Measurements from ENCODE around the gene ERO1B.
"Not testable (repeated sequence)": the region's sequence is repeated elsewhere in the genome, so short reads cannot be mapped to it uniquely, and the experiment has no call there.

The ERO1B gene

DNA sequence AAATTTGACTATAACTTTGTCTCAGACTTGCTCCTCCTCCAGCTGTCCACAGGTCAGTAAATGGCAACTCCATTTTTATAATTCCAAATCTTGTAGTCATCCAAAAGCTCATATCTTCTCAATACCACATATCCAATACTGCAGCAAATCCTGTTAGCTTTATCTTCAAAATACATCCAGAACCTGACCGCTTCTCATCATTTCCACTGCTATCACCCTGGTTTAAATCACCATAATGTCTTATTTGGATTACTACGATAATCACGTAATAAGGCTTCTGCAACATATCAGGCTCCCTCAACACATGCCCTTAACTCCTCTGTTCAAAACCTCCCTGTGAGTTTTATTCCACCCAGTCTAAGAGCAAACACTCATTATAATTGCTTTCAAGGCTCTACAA lies 34.5 kb downstream of the ERO1B start:
- DNase-seq = no peak

DNA sequence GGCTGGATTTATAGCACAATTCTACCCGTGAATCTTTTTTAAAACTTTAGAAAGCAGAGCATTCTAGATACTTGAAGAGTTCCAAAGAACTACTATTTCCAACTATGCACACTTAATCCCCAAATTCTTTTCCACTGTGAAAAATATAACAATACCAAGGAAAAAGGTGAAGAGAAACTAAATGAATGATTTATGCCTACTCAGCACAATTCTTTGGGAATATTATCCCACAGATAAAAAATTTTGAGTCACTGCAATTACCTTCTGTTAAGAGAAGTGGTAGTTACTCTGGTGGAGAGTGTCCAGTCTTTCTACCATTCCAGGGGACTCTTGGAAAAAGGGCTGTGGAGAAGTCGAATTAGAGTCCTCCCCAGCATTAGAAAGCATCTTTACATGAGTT lies 39.2 kb downstream of the ERO1B start:
- DNase-seq = no peak

DNA sequence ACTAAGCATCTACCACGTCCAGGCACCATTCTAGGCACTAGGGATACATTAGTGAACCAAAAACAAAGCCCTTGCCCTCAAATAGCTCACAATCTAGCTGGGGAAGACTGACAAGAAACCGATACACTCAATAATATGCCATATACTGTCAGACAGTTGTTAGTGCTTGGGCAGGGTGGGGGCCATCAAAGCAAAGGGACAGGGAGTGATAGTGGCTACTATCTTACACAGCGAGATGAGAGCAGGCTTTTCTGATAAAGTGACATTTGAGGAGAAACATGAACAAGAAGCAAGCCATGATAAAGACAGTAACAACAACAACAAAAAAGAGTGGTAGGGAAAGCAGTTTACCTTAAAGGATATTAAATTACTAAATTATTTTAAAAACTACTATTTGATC lies 41.1 kb downstream of the ERO1B start:
- no peak for DNase-seq

DNA sequence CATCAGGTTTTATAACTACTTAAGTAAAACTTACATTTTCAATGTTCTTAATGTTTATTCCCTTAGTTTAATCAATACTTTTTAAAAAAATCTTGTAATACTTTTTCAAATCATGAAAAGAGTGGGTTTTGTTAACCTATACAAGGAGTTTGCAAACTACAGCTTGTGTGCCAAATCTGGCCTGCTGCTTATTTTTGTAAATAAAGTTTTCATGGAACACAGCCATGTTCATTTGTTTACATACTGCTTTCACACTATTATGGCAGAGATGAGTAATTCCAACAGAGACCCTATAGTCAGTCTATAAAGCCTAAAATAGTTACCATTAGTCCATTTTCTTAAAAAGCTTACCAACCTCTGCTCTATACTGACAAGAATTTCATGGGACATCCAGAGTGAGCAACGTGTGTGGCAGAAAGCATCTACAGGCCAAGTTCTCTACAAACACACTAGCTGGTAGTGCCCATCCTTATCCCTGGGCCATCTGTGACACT lies 42.6 kb downstream of the ERO1B start:
- no peak for DNase-seq

DNA sequence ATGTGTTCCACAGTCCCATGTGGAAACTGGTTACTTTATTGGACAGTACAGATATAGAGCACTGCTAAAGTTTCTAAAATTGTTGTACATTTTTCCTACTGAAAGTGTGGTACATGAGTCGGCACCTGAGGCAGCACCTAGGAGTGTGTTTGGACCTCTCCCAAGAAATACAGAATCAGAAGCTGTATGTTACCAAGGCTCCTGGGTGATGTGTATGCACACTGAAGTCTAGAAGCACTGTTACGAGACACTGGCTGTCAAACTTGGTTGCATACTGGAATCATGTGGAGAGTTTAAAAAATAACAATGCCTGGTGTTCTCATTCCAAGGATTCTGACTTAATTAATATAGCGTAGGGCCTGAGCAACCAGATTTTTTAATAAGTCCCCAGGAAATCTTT lies 46.6 kb downstream of the ERO1B start:
- DNase-seq = no peak

DNA sequence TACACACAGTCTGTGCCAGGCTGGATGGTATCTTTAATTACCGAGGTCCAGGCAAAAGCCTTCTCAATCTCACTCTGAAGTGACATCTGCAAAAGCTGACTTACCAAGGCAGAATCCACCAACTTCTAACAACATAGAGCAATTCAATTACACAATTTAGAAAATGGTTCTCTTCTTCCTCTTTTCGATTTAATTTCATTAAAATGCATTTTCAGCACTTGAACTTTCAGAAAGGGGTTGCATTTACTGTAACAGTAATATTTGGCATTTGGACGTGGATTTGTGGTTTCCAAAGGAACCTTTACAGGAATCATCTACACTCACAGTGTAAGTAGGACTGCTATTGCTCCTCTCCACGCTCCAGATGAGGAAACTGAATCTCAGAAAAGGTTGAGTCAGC lies 53.3 kb downstream of the ERO1B start:
- DNase-seq = no peak

DNA sequence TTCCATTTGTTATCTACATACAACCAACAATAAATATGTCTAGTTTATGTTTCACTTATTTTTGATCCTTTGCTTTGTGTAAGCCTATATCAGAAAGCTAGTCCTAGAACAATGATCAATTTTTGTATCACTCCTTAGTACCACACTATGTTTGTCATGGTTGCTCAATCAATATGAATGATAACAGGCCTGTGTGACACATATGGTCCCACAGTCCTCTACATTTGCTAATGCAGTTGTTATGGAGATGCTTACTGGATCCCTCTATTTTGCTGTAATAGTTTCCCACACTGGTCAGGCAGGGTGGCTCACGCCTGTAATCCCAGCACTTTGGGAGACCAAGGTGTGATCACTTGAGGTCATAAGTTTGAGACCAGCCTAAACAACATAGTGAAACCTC lies 59.1 kb downstream of the ERO1B start:
- no peak for DNase-seq

DNA sequence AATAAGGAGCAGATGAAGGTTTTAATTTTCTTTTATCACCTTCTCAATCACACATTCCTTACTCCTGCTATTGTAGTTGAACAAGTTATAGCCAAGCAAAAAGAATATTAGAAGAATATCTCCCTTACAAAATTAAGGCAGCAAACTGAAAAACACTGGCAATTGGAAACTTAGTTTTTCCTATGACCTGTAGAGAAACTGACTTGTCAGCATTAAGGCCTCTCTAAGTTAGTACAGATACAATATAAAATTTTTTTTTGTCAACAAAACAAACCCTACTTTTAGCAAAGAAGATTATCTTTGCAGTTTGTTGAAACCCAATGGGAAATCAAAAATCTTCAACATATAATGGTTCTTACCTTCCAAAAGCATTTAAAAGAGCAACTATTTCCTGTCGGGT lies 61.3 kb downstream of the ERO1B start:
- no peak for DNase-seq

DNA sequence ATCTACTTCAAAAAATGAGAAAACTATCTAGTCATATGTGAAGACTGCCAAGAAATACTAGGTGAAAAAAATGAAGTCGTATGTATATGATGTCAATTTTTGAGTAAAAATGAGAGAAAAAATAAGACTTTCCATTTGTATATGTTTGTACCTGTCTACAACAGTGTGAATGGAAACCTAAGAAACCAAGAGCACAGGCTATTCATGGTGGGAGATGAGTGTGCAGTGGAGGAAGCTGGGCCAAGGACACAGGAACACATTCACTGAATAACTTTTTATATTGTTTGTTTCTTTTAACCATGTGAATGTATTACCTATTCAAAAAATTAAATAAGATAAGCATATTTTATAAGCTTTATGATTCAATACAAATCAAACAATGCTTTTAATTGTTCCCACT lies 67.0 kb downstream of the ERO1B start:
- DNase-seq = no peak

DNA sequence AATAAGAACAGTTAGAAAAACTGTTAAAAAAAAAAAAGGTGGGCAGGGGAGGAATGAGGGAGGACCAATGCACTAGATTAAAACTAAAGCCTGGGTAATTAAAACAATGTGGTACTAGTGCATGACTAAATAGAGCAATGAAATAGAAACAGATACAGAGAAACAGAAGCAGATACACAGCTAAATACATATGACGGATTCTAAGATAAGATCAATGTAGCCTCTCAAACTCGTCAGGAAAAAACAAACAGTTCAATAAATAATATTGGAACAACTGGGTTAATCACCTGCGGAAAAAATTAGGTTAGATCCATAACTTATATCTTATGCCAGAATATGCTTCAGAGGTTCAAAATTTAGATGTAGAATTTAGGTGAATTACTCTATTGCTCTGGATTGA lies 68.2 kb downstream of the ERO1B start:
- no peak for DNase-seq

DNA sequence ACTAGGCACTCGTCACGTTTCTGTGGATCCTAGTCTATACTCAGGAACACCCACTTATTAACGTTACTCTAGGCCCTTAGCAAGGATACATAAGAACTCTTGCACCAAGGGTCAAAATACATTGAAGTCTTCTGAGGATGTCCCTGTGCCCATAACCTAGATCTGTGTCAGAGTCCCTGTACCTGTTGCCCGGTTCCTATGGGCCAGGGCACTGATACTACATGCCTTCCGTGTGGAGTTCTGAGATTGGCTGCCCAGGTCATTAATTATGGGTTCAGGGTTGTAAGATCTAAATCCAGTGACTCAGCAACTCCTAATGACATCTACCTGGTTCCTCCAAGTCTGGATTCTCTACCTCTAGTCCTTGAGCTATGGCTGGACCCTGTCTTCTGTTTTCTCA lies 69.9 kb downstream of the ERO1B start:
- DNase-seq = no peak

DNA sequence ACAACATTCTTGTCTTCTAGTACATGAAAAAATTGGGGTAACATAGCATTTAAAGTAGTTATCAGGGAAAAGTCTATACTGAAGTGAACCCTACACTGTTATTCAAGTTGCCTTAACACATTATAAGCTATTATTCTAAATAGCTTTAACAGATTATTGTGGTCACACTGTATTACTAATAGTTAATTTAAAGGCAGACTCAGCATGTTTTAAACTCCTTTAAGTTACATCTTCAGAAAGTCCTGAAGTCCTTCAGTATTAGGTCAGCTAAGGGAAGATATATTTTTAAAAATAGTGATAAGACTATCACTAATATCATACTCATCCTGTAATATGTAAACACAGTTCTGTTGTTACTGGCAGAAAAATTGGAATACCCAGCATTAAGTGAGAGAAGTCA lies 72.0 kb downstream of the ERO1B start:
- no peak for DNase-seq

DNA sequence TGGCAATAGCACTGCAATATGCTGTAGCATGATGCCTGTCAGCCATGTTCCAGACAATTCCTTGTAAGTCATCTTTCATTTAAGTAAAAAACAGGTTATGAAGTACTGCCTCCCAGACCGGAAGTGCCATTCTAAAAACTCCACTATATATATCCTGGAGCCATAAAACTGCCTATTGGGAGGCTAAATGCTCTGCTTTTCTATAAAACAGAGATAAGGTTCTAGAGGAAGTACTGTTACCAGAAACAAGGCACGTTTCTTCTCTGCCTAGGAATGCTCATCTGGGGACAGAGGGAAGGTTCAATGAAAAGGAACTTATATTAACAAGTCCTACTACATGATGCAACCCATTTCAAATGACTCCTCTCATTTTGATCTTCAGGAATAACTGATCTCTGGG lies 72.6 kb downstream of the ERO1B start:
- no peak for DNase-seq

DNA sequence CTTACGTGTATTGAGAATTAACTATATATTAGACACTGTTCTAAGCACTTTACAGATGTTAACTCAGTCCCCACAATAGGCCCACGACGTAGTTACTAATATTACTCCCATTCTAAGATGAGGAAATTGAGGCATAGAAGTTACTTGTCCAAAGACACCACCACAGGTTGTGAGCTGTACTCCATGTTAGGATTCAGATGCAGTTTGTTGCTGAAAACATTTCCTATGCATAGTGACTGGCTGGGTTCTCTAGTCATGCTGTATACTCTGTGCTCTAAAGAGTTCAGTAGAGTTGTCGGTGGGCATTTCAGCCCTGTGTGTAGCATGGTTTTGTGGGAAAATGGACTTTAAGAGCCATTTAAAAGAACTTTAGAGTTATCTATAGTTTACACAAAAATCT lies 74.2 kb downstream of the ERO1B start:
- DNase-seq = no peak

DNA sequence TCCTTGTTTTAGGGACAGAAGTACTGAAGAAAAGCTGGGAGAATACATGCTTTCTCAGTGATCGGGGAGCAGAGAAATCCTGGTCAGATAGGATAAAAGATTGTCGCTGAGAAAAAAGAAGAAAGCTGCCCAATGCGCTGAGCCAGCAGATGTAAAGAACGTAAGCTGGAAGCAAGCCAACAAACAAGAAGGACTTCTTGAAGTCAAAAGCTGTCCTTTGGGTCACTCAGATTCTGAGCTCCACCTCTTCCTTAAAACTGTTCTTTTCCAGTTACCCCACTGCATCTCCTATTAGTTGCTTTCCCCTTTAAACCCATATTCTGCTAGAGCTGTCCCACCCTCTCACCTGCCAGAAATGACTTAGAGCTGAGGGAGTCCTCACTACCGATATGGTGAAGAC lies 74.6 kb downstream of the ERO1B start:
- no peak for DNase-seq

DNA sequence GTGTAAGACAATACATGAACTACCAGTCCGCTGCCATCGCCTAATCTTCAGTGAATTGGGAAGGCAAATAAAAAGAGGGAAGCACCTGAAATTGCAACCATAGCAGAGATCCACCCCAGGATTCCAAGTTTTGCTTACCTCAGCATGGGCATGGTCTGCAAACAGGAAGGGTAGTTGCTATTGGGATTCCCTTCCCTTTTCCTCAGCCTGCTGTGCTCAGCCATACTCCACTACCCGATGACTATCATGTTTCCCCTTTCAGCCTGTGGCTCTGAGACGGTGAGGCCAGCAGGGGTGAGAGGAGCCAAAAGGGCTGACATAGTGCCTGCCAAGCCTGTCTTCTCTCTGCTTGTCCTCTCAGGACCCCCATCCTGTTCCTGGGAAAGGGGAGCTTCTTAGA lies 75.2 kb downstream of the ERO1B start:
- DNase-seq = no peak

DNA sequence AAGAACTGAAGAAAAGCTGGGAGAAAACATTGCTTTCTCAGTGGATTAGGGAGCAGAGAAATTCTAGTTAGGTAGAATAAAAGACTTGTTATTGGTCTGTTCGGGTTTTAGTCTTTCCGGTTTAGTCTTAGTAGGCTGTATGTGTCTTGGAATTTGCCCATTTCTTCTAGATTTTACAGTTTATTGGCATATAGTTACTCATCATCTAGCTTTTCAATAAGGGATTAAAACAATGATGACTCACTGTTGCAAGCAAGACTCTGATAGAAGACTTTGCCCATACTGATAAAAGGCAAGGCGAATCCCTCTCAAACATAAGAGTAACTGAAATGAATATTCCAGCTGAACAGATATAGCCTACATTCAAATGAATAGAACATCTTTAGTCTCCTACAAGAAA lies 77.1 kb downstream of the ERO1B start:
- DNase-seq = no peak

DNA sequence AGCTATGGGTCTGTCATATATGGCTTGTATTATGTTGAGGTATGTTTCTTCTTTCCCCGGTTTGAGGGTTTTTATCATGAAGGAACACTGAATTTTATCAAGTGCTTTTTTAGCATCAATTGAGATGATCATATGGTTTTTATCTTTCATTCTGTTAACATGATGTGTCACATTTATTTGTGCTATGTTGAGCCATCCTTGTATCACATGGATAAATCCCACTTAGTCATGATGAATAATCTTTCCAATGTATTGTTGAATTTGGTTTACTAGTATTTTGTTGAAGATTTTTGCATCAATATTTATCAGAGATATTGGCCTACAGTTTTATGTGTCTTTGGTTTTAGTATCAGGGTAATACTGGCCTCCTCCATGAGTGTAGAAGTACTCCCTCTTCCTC lies 77.7 kb downstream of the ERO1B start:
- no peak for DNase-seq

DNA sequence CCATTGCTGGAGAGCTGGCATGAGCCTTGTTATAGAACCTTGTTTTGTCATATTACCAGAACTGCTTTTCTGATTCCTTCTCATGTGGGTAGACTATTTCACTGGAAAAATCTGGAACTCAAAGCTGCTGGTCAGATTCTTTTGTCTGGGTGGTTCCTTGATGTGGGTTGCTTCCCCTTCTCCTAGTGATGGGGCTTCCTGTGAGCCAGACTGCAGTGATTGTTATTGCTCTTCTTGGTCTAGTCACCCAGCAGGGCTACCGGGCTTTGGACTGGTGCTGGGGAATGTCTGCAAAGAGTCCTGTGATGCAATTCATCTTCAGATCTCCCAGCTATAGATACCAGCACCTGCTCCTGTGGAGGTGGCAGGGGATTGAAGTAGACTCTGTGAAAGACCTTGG lies 80.0 kb downstream of the ERO1B start:
- no peak for DNase-seq

DNA sequence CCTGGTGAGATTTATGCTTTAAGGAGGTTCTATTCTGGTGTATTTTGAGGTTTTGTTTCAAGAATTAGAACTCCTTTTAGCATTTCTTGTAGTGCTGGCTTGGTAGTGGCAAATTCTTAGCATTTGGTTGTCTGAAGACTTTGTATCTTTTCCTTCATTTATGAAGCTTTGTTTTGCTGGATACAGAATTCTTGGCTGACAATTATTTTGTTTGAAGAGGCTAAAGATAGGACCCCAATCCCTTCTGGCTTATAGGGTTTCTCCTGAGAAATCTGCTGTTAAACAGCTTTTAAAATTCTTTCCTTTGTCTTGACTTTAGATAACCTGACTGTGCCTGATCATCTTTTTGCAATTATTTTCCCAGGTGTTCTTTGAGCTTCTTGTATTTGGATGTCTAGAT lies 80.8 kb downstream of the ERO1B start:
- no peak for DNase-seq

DNA sequence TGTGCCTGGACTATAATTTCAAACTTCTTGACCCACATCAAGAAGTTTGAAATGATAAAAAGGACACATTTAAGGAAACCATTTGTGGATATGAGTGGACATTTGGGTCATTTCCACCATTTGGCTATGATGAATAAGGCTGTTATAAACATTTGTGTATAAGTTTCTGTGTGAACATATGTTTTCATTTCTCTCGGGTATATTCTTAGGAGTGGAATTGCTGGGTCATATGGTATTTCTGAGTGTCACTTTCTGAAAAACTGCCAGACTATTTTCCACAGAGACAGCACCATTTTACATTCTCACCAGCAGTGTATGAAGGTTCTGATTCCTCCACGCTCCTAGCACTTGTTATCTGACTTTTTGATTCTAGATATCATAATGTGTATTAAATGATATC lies 88.6 kb downstream of the ERO1B start:
- no peak for DNase-seq

DNA sequence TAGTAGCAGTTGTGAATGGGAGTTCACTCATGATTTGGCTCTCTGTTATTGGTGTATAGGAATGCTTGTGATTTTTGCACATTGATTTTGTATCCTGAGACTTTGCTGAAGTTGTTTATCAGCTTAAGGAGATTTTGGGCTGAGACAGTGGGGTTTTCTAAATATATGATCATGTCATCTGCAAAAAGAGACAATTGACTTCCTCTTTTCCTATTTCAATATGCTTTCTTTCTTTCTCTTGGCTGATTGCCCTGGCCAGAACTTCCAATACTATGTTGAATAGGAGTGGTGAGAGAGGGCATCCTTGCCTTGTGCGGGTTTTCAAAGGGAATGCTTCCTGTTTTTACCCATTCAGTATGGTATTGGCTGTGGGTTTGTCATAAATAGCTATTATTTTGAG lies 93.7 kb downstream of the ERO1B start:
- not testable (repeated sequence) for DNase-seq

DNA sequence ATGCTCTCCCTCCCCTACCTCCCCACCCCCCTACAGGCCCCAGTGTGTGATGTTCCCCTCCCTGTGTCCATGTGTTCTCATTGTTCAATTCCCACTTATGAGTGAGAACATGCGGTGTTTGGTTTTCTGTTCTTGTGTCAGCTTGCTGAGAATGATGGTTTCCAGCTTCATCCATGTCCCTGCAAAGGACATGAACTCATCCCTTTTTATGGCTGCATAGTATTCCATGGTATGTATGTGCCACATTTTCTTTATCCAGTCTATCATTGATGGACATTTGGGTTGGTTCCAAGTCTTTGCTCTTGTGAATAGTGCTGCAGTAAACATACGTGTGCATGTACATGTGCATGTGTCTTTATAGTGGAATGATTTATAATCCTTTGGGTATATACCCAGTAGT lies 95.3 kb downstream of the ERO1B start:
- DNase-seq = not testable (repeated sequence)

DNA sequence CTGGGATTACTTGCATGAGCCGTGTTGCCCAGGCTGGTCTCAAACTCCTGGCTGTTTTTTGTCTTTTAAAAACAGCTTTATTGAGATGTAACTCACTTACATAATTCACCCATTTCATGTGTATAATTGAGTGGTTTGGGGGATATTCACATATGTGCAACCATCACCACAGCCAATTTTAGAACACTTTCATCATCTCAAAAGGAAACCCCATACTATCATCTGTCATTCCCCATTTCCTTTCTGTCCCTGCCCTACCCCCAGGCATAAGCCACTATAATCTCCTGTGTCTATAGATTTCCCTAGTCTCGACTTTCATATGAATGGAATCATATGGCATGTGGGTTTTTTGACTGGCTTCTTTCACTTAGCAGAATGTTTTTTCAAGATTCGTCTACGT lies 96.1 kb downstream of the ERO1B start:
- no peak for DNase-seq

DNA sequence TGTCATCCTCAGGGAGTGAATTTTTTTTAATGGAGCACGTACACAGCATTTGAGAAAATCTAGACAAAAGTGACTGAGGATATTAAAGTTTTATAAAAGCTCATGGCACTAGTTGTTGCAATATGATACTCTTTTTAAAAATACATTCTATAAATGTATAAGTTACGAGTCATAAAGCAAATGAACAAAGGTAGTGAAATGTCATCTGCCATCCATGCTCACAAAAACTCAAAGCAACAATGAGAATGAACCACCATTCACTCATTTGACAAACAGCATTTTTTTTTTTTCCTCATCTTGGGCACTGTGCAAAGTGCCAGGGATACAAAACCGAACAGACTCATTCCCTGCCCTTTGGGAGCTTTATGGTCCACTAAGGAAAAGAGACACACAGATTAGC lies 100.7 kb downstream of the ERO1B start:
- no peak for DNase-seq

DNA sequence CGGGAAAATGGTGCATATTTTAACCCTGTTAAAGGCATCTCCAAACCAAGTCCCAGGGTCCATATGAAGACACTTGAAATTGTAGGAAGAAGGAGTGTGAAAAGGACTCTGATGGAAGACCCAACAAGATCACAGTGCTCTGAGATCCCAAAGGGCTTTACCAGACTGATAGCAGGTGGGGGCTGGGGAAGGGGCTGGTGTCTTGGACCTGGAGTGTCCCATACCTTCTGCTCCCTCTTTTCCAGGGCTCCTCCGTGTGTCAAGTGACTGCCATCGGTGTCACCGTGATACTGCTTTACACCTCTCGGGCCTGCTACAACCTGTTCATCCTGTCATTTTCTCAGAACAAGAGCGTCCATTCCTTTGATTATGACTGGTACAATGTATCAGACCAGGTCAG lies 102.1 kb downstream of the ERO1B start:
- DNase-seq = no peak
